A673 (cell line): Measurements from ENCODE around the gene BANP. TPM values are rescaled to one million over a fixed set of nuclear protein-coding genes. Genes with fewer than 3 reads are reported as not detected.

ENCODE experiments used
- BruUV-seq: library from RNA; stranded (reverse); fragments of 400-500 nt; replicated peaks from 2 replicates; lab custom pipeline; 2021; lab: Mats Ljungman, UMichigan
- CTCF ChIA-PET: fragments of 300-600 bp; sonication (Branson Sonifier 250); formaldehyde crosslinking; loops from one replicate; lab custom pipeline; 2022; ENCODE audit warnings: antibody characterized with exemption; lab: Charles Lee
- POLR2A ChIA-PET: fragments of 300-600 bp; sonication (Branson Sonifier 250); formaldehyde crosslinking; loops from one replicate; lab custom pipeline; 2022; ENCODE audit warnings: antibody characterized with exemption; ENCODE audit not compliant: low non-redundant PET; lab: Charles Lee
- DNase-seq: peaks from one replicate; pipeline ENCODE4 v3.0.0-alpha.2; 2015; ENCODE audit warnings: low spot score
- H3K27ac ChIP-seq: fragments of 200-600 bp; sonication (generic); 2 replicates; pipeline ENCODE4 v1.5.1; 2016; ENCODE audit warnings: mixed run types, low read depth, mild to moderate bottlenecking, mixed read lengths, antibody characterized with exemption, low read length; ENCODE audit not compliant: poor library complexity, severe bottlenecking
- H3K27me3 ChIP-seq: fragments of 200-600 bp; sonication (generic); replicated peaks from 2 replicates; pipeline ENCODE4 v1.6.1; 2017; ENCODE audit warnings: mixed run types, low read depth, mild to moderate bottlenecking, mixed read lengths, antibody characterized with exemption, low read length; ENCODE audit not compliant: insufficient read depth, poor library complexity
- H3K36me3 ChIP-seq: fragments of 200-600 bp; sonication (generic); 2 replicates; pipeline ENCODE4 v1.6.1; 2016; ENCODE audit warnings: mixed run types, mild to moderate bottlenecking, mixed read lengths, antibody characterized with exemption, low read length; ENCODE audit not compliant: insufficient read depth, poor library complexity, severe bottlenecking
- H3K4me1 ChIP-seq: fragments of 200-600 bp; sonication (generic); 2 replicates; pipeline ENCODE4 v1.6.1; 2017; ENCODE audit warnings: mixed run types, mild to moderate bottlenecking, mixed read lengths, antibody characterized with exemption, low read length; ENCODE audit not compliant: insufficient read depth, poor library complexity, severe bottlenecking
- H3K4me3 ChIP-seq: fragments of 200-600 bp; sonication (generic); 2 replicates; pipeline ENCODE4 v1.5.1; 2016; ENCODE audit warnings: low read depth, mixed run types, mild to moderate bottlenecking, mixed read lengths, low read length; ENCODE audit not compliant: poor library complexity, severe bottlenecking
- H3K9me3 ChIP-seq: fragments of 200-600 bp; sonication (generic); 2 replicates; pipeline ENCODE4 v1.6.1; 2016; ENCODE audit warnings: mixed run types, low read depth, mild to moderate bottlenecking, mixed read lengths, antibody characterized with exemption, low read length; ENCODE audit not compliant: poor library complexity, severe bottlenecking
- CTCF ChIP-seq: fragments of 300-800, 200-600 bp; sonication (generic); conservative IDR thresholded peaks from 2 replicates; pipeline ENCODE4 v1.5.1; 2017; ENCODE audit warnings: low read depth, mild to moderate bottlenecking, antibody characterized with exemption, low read length, moderate library complexity, mixed read lengths
- EZH2 ChIP-seq: fragments of 200-600 bp; sonication (generic); IDR thresholded peaks from 2 replicates; pipeline ENCODE4 v1.6.1; 2017; ENCODE audit warnings: borderline replicate concordance, low read depth, mild to moderate bottlenecking, mixed read lengths, antibody characterized with exemption, low read length; ENCODE audit not compliant: poor library complexity, severe bottlenecking
- intact Hi-C: fragments of 100-400 bp; cut with micrococcal nuclease; formaldehyde crosslinking; loops from one replicate; pipeline ENCODE4 v1.10.0; 2022; ENCODE audit not compliant: unreplicated experiment
- total RNA-seq: library from RNA; stranded (reverse); gene quantifications from 2 replicates; pipeline ENCODE4 v1.2.3, GENCODE V29; 2021

BANP gene
- total RNA-seq, 1 experiment from 2014 or later, result 44.3 TPM

GRCh38 chr16:87946596-87947347 lies 4.5 kb upstream of the BANP start:
- DNase-seq, result no peak
- no TSS peak for BruUV-seq
- Histone ChIP-seq H3K4me1 (no peaks in the 10 kb centered on the region), H3K4me3 (no peak overlapping the region), H3K27me3 (no peaks in the 10 kb centered on the region), H3K36me3 (no peaks in the 10 kb centered on the region), H3K9me3 (no peaks in the 10 kb centered on the region), H3K27ac (no peak overlapping the region)
- intact Hi-C loops, result no loop called here
- no peak for TF ChIP-seq EZH2
- TF ChIP-seq CTCF, result no peak
- ChIA-PET POLR2A (no interaction called here), CTCF (no interaction called here)

GRCh38 chr16:87947356-87948118 lies 3.7 kb upstream of the BANP start:
- H3K9me3 ChIP-seq, result no peaks in the 10 kb centered on the region
- H3K27ac ChIP-seq, result no peak overlapping the region
- no peaks in the 10 kb centered on the region for H3K36me3 ChIP-seq
- TF ChIP-seq CTCF, result no peak
- TF ChIP-seq EZH2, result no peak
- no TSS peak for BruUV-seq
- H3K4me1 ChIP-seq, result peaks cover 3% of the 10 kb centered on the region
- ChIA-PET CTCF (no interaction called here), POLR2A (no interaction called here)
- H3K4me3 ChIP-seq, result no peak overlapping the region
- DNase-seq, result no peak
- intact Hi-C loops, result no loop called here
- no peaks in the 10 kb centered on the region for H3K27me3 ChIP-seq

GRCh38 chr16:87948119-87948545 lies 3.1 kb upstream of the BANP start:
- peaks cover 8% of the 10 kb centered on the region for H3K4me1 ChIP-seq
- no peaks in the 10 kb centered on the region for H3K9me3 ChIP-seq
- intact Hi-C loops, result no loop called here
- H3K27me3 ChIP-seq, result no peaks in the 10 kb centered on the region
- no peak for TF ChIP-seq EZH2
- TF ChIP-seq CTCF, result no peak
- BruUV-seq, result no TSS peak
- H3K27ac ChIP-seq, result no peak overlapping the region
- no peak for DNase-seq
- no peaks in the 10 kb centered on the region for H3K36me3 ChIP-seq
- no peak overlapping the region for H3K4me3 ChIP-seq
- ChIA-PET CTCF (interaction anchor here (0.6 kb wide), 1 partner anchor 374 kb away, joined by 4 read pairs; no protein-coding TSS in a partner anchor), POLR2A (no interaction called here)
